HepG2 (cell line): ENCODE measurements around the gene SLC2A2. TPM values are rescaled to one million over a fixed set of nuclear protein-coding genes. Genes with fewer than 3 reads are reported as not detected.

Experiments
- ARID5B ChIP-seq: IDR thresholded peaks from 2 replicates; pipeline ENCODE4 v1.4.0; 2020; ENCODE audit warnings: mild to moderate bottlenecking, missing genetic modification reagents
- PHF21A ChIP-seq: sonication (generic); formaldehyde crosslinking; IDR thresholded peaks from 2 replicates; pipeline ENCODE4 v1.5.0; 2020; ENCODE audit warnings: mild to moderate bottlenecking, missing genetic modification reagents
- SMAD9 ChIP-seq: sonication (generic); formaldehyde crosslinking; IDR thresholded peaks from 2 replicates; pipeline ENCODE4 v1.5.1; 2020; ENCODE audit warnings: mild to moderate bottlenecking, missing genetic modification reagents
- SMYD3 ChIP-seq: sonication (generic); formaldehyde crosslinking; IDR thresholded peaks from 2 replicates; pipeline ENCODE4 v1.8.1; 2023; ENCODE audit warnings: mild to moderate bottlenecking, missing genetic modification reagents
- XRCC5 ChIP-seq: fragments of 200-400 bp; formaldehyde crosslinking; optimal IDR thresholded peaks from 2 replicates; pipeline ENCODE3; 2017; ENCODE audit warnings: mild to moderate bottlenecking, low read length
- ZNF660 ChIP-seq: sonication (generic); formaldehyde crosslinking; IDR thresholded peaks from 2 replicates; pipeline ENCODE4 v1.5.1; 2020; ENCODE audit warnings: mild to moderate bottlenecking, low read depth, missing genetic modification reagents, borderline replicate concordance
- ZZZ3 ChIP-seq: sonication (generic); formaldehyde crosslinking; IDR thresholded peaks from 2 replicates; pipeline ENCODE4 v1.4.0; 2020; ENCODE audit warnings: missing genetic modification reagents, mild to moderate bottlenecking, borderline replicate concordance
- polyA plus RNA-seq, 8 experiments: library from polyadenylated mRNA; depleted of rRNA in 3 of 8; stranded (reverse) in 7 of 8; unstranded in 1 of 8; fragments of >200 nt; fragmentation: Illumina TruSeq in 4 of 8; extraction: Trizol in 4 of 8; gene quantifications; 2 replicates each; pipeline versions ENCODE4 v1.2.1 to v1.2.3, GENCODE V29; 2011 to 2016; ENCODE audit warnings: low read depth in 4 of 8, missing spikeins in 1 of 8, mixed read lengths in 1 of 8; ENCODE audit not compliant: insufficient read depth in 1 of 8
- total RNA-seq, 5 experiments: library from RNA; depleted of rRNA; stranded (reverse); fragments of >200 nt; fragmentation: Illumina TruSeq; extraction: Trizol; gene quantifications; 2 replicates each; pipeline ENCODE4 v1.2.3, GENCODE V29; 2016; ENCODE audit warnings: low read depth in 1 of 5
- TF ChIP-seq, protein P1 (sequence below): sonication (generic); formaldehyde crosslinking; conservative IDR thresholded peaks from 2 replicates; pipeline ENCODE4 v1.8.1; 2023; ENCODE audit warnings: missing genetic modification reagents
- TF ChIP-seq, protein P2 (sequence below): sonication (generic); formaldehyde crosslinking; conservative IDR thresholded peaks from 2 replicates; pipeline ENCODE4 v1.8.0; 2022; ENCODE audit warnings: mild to moderate bottlenecking, moderate library complexity, missing genetic modification reagents
- TF ChIP-seq, protein P3 (sequence below): sonication (generic); formaldehyde crosslinking; IDR thresholded peaks from 2 replicates; pipeline ENCODE4 v1.5.0; 2020; ENCODE audit warnings: mild to moderate bottlenecking, missing genetic modification reagents, moderate library complexity

The SLC2A2 gene
- total and polyA plus RNA-seq, 2 of the 13 experiments (the other 11 are each of a cell fraction or from before 2014, with no cell fraction given), result 19.5 to 23.2 TPM

GRCh38 chr3:171018156-171018935 is 8.2 kb downstream of the SLC2A2 start (continued):
- TF ChIP-seq, protein P1, sequence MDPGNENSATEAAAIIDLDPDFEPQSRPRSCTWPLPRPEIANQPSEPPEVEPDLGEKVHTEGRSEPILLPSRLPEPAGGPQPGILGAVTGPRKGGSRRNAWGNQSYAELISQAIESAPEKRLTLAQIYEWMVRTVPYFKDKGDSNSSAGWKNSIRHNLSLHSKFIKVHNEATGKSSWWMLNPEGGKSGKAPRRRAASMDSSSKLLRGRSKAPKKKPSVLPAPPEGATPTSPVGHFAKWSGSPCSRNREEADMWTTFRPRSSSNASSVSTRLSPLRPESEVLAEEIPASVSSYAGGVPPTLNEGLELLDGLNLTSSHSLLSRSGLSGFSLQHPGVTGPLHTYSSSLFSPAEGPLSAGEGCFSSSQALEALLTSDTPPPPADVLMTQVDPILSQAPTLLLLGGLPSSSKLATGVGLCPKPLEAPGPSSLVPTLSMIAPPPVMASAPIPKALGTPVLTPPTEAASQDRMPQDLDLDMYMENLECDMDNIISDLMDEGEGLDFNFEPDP (CRISPR knock-in tag), result no peak
- TF ChIP-seq, protein P2, sequence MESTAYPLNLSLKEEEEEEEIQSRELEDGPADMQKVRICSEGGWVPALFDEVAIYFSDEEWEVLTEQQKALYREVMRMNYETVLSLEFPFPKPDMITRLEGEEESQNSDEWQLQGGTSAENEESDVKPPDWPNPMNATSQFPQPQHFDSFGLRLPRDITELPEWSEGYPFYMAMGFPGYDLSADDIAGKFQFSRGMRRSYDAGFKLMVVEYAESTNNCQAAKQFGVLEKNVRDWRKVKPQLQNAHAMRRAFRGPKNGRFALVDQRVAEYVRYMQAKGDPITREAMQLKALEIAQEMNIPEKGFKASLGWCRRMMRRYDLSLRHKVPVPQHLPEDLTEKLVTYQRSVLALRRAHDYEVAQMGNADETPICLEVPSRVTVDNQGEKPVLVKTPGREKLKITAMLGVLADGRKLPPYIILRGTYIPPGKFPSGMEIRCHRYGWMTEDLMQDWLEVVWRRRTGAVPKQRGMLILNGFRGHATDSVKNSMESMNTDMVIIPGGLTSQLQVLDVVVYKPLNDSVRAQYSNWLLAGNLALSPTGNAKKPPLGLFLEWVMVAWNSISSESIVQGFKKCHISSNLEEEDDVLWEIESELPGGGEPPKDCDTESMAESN (CRISPR knock-in tag), result no peak
- TF ChIP-seq SMYD3 (CRISPR knock-in tag) (0 out of 2 replicates have a peak, but pooled peaks have one; percentile 29), XRCC5 (peak; percentile 43), ZZZ3 (CRISPR knock-in tag) (no peak), ZNF660 (CRISPR knock-in tag) (no peak), PHF21A (CRISPR knock-in tag) (no peak), ARID5B (CRISPR knock-in tag) (no peak), SMAD9 (CRISPR knock-in tag) (no peak)
- TF ChIP-seq, protein P3, sequence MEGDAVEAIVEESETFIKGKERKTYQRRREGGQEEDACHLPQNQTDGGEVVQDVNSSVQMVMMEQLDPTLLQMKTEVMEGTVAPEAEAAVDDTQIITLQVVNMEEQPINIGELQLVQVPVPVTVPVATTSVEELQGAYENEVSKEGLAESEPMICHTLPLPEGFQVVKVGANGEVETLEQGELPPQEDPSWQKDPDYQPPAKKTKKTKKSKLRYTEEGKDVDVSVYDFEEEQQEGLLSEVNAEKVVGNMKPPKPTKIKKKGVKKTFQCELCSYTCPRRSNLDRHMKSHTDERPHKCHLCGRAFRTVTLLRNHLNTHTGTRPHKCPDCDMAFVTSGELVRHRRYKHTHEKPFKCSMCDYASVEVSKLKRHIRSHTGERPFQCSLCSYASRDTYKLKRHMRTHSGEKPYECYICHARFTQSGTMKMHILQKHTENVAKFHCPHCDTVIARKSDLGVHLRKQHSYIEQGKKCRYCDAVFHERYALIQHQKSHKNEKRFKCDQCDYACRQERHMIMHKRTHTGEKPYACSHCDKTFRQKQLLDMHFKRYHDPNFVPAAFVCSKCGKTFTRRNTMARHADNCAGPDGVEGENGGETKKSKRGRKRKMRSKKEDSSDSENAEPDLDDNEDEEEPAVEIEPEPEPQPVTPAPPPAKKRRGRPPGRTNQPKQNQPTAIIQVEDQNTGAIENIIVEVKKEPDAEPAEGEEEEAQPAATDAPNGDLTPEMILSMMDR, result peak; percentile 59
